B cell (primary cell): ENCODE data around the gene NPRL2. TPM values are rescaled to one million over a fixed set of nuclear protein-coding genes. Genes with fewer than 3 reads are reported as not detected.

Experiments
- ATAC-seq: fragments of 200-7000 bp; cut with Tn5 transposase; one replicate; pipeline ENCODE4 v1.10.0; 2021; ENCODE audit warnings: low read depth, mild to moderate bottlenecking, moderate number of reproducible peaks, moderate library complexity
- CTCF ChIA-PET: fragments of 350-600 bp; sonication (Branson Sonifier 250); formaldehyde crosslinking; loops from one replicate; lab custom pipeline; 2021; ENCODE audit warnings: antibody characterized with exemption, inconsistent platforms; lab: Charles Lee
- POLR2A ChIA-PET: fragments of 350-600 bp; sonication (Branson Sonifier 250); formaldehyde crosslinking; loops from one replicate; lab custom pipeline; 2021; ENCODE audit warnings: antibody characterized with exemption; lab: Charles Lee
- DNase-seq: peaks from one replicate; pipeline ENCODE4 v3.0.0; 2013
- H2AFZ ChIP-seq: 2 replicates; pipeline ENCODE4 v1.6.1; 2012; ENCODE audit warnings: mild to moderate bottlenecking, low read depth, low read length; ENCODE audit not compliant: insufficient read depth, poor library complexity, severe bottlenecking
- H3K27ac ChIP-seq, 2 donors: 1 replicate in 1 of 2; 2 replicates in 1 of 2; pipeline ENCODE4 v1.5.1; 2012 to 2013; ENCODE audit warnings: low read length in 2 of 2, mild to moderate bottlenecking in 2 of 2, moderate library complexity in 1 of 2
- H3K27me3 ChIP-seq, 4 experiments: fragments of 200-600 bp in 1 of 4; sonication (generic) in 1 of 4; replicated peaks in 1 of 4; 1 replicate in 2 of 4; 2 replicates in 2 of 4; pipeline versions ENCODE4 v1.6.1 to v1.7.0; 2013 to 2016; ENCODE audit warnings: low read length in 3 of 4, mild to moderate bottlenecking in 2 of 4, mixed read lengths in 1 of 4, moderate library complexity in 1 of 4; ENCODE audit not compliant: insufficient read depth in 4 of 4, control insufficient read depth in 3 of 4; ENCODE audit errors: control extremely low read depth in 1 of 4
- H3K36me3 ChIP-seq, 2 experiments: replicated peaks in 1 of 2; 1 replicate in 1 of 2; 2 replicates in 1 of 2; pipeline versions ENCODE4 v1.6.1 to v1.7.1; 2013; ENCODE audit warnings: low read length in 1 of 2; ENCODE audit not compliant: insufficient read depth in 2 of 2, control insufficient read depth in 1 of 2; ENCODE audit errors: control extremely low read depth in 1 of 2, extremely low read depth in 1 of 2
- H3K4me1 ChIP-seq, 2 donors: fragments of 200-600 bp in 1 of 2; sonication (generic) in 1 of 2; 1 replicate in 1 of 2; 2 replicates in 1 of 2; pipeline versions ENCODE4 v1.5.1 to v1.6.1; 2013 to 2017; ENCODE audit warnings: low read length in 2 of 2; ENCODE audit not compliant: control insufficient read depth in 2 of 2, insufficient read depth in 2 of 2
- H3K4me2 ChIP-seq: replicated peaks from 2 replicates; pipeline ENCODE3; 2012; ENCODE audit warnings: mild to moderate bottlenecking, low read depth, low read length; ENCODE audit not compliant: poor library complexity, severe bottlenecking
- H3K4me3 ChIP-seq, 5 experiments: fragments of 200-600 bp in 1 of 5; sonication (generic) in 1 of 5; 1 replicate in 3 of 5; 2 replicates in 2 of 5; pipeline versions ENCODE4 v1.5.1 to v1.7.0; 2011 to 2016; ENCODE audit warnings: low read length in 4 of 5, mild to moderate bottlenecking in 4 of 5, low read depth in 2 of 5, control low read depth in 1 of 5, moderate library complexity in 1 of 5; ENCODE audit not compliant: insufficient read depth in 1 of 5; ENCODE audit errors: control extremely low read depth in 1 of 5, extremely low read depth in 1 of 5
- H3K79me2 ChIP-seq: fragments of 200-600 bp; sonication (generic); one replicate; pipeline ENCODE4 v1.6.0; 2016; ENCODE audit warnings: low read length; ENCODE audit not compliant: control insufficient read depth, insufficient read depth
- H3K9ac ChIP-seq: fragments of 200-600 bp; sonication (generic); 2 replicates; pipeline ENCODE4 v1.6.1; 2017; ENCODE audit warnings: mild to moderate bottlenecking, low read length, moderate library complexity
- H3K9me3 ChIP-seq, 3 donors: one replicate each; pipeline versions ENCODE4 v1.6.1 to v1.7.1; 2013; ENCODE audit warnings: low read length in 2 of 3; ENCODE audit not compliant: control insufficient read depth in 2 of 3, insufficient read depth in 1 of 3; ENCODE audit errors: control extremely low read depth in 1 of 3
- H4K20me1 ChIP-seq: 2 replicates; pipeline ENCODE4 v1.6.0; 2012; ENCODE audit warnings: mild to moderate bottlenecking, low read length; ENCODE audit not compliant: insufficient read depth, control insufficient read depth, poor library complexity, severe bottlenecking
- H3K27ac Mint-ChIP-seq: one replicate; pipeline ENCODE4 v1.8.0; 2021; ENCODE audit warnings: mixed read lengths
- H3K27me3 Mint-ChIP-seq: one replicate; pipeline ENCODE4 v1.8.0; 2021; ENCODE audit warnings: mixed read lengths
- H3K4me1 Mint-ChIP-seq: one replicate; pipeline ENCODE4 v1.8.0; 2021; ENCODE audit warnings: mixed read lengths
- H3K4me3 Mint-ChIP-seq: one replicate; pipeline ENCODE4 v1.8.0; 2021; ENCODE audit warnings: mixed read lengths
- H3K9me3 Mint-ChIP-seq: one replicate; pipeline ENCODE4 v1.8.0; 2022; ENCODE audit warnings: mixed read lengths; ENCODE audit not compliant: insufficient read depth
- EZH2 ChIP-seq: IDR thresholded peaks from 2 replicates; pipeline ENCODE4 v1.6.1; 2012; ENCODE audit warnings: borderline replicate concordance, low read depth, mild to moderate bottlenecking, moderate library complexity, low read length; ENCODE audit not compliant: insufficient read depth, poor library complexity, severe bottlenecking
- WGBS: methylation state at CpG from one replicate; pipeline ENCODE4 v1.1.5; 2013; ENCODE audit warnings: missing lambda C conversion rate; ENCODE audit not compliant: insufficient coverage; 5-methylcytosine and 5-hydroxymethylcytosine counted together
- intact Hi-C: fragments of 100-400 bp; cut with micrococcal nuclease; formaldehyde crosslinking; loops from one replicate; pipeline ENCODE4 v1.10.0; 2022
- polyA plus RNA-seq: library from polyadenylated mRNA; depleted of rRNA; stranded (reverse); fragments of >200 nt; gene quantifications from 2 replicates; pipeline ENCODE4 v1.2.3, GENCODE V29; 2012
- total RNA-seq, 2 donors: library from RNA; stranded (reverse); fragments of 120-200 nt in 1 of 2; gene quantifications; 1 replicate in 1 of 2; 2 replicates in 1 of 2; pipeline versions ENCODE4 v1.2.3 to v1.2.4, GENCODE V29; 2013 to 2022
- TF ChIP-seq, protein P1 (sequence below): fragments of 200-600 bp; IDR thresholded peaks from one replicate; pipeline ENCODE4 v1.8.0; 2022; ENCODE audit warnings: antibody characterized with exemption, mild to moderate bottlenecking

Gene NPRL2
- total and polyA plus RNA-seq, 2 donors (not counting 1 experiment from before 2014, with no cell fraction given): 31.3 to 64.6 TPM

- Histone ChIP-seq H3K9ac (peak within 1 kb of the TSS; percentile 89), H3K4me2 (peak within 1 kb of the TSS; percentile 90), H3K27ac (peak within 1 kb of the TSS; percentile 97 to 98), H3K36me3 (peaks cover 0 to 10% of the 10 kb centered on the region in 2 experiments), H3K4me3 (peak within 1 kb of the TSS; percentile 61 to 86 (median 69)), H3K9me3 (no peaks in the 10 kb centered on the region), H3K4me1 (peaks cover 42 to 62% of the 10 kb centered on the region in 2 donors), H2AFZ (peak within 1 kb of the TSS; percentile 82), H3K79me2 (peaks cover 37% of the 10 kb centered on the region), H3K27me3 (no peaks in the 10 kb centered on the region), H4K20me1 (peaks cover 10% of the 10 kb centered on the region)
- Mint-ChIP-seq H3K9me3 (no peaks in the 10 kb centered on the region), H3K4me3 (peak within 1 kb of the TSS; percentile 96), H3K27ac (peak within 1 kb of the TSS; percentile 99), H3K4me1 (peaks cover 53% of the 10 kb centered on the region), H3K27me3 (no peaks in the 10 kb centered on the region)
- DNase-seq (peak; percentile 70), ATAC-seq (peak; percentile 5)
- intact Hi-C loops: no loop called here
- TF ChIP-seq EZH2: no peak
- CTCF ChIA-PET: interaction anchor here (0.5 to 2.0 kb wide), 7 partner anchors 10 to 1421 kb away, joined by 3 to 14 read pairs (median 4); partner anchors contain the start of genes CYB561D2, HYAL3, IFRD2 and NAA80
- POLR2A ChIA-PET: interaction anchor here (0.5 to 6.1 kb wide), 11 partner anchors 11 to 1908 kb away, joined by 3 to 96 read pairs (median 4); partner anchors contain the start of genes C3orf18, CYB561D2, HEMK1 and HYAL3
- WGBS: under 1% methylated on average over 76 of the region's 85 CpGs
Measured at GRCh38 chr3:50340448-50341329, 9.9 kb downstream of the NPRL2 start, which contains the start of gene RASSF1. Gene RASSF1, minus strand, starts transcription at chr3:50340836. Its CDS starts 31 bp downstream, at chr3:50340805.

DNA sequence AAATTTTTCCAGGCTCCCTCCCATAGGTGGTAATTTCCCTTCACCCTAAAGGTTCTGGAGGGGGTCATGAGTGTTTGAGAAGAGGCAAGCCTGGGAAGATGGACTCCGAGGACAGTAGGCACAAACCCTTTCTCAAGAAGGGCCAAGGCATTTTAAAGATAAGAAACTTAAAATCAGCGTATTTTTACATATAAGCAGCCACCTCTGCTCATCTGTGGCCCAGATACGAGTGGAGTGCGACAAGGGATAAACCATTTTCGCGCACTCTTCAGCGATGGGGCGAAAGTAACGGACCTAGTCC is 10.5 kb downstream of the NPRL2 start:
- H3K27me3 Mint-ChIP-seq: no peaks in the 10 kb centered on the region
- H3K27ac ChIP-seq: peak overlapping the region; percentile 97 to 98
- intact Hi-C loops: no loop called here
- peaks cover 0 to 10% of the 10 kb centered on the region in 2 experiments for H3K36me3 ChIP-seq
- no peaks in the 10 kb centered on the region for H3K9me3 Mint-ChIP-seq
- H4K20me1 ChIP-seq: peaks cover 10% of the 10 kb centered on the region
- peak overlapping the region; percentile 89 for H3K9ac ChIP-seq
- no peaks in the 10 kb centered on the region for H3K27me3 ChIP-seq
- H3K4me1 Mint-ChIP-seq: peaks cover 49% of the 10 kb centered on the region
- H3K4me3 Mint-ChIP-seq: peak overlapping the region; percentile 96
- peak overlapping the region; percentile 99 for H3K27ac Mint-ChIP-seq
- DNase-seq: no peak
- TF ChIP-seq EZH2: no peak
- TF ChIP-seq, protein P1, sequence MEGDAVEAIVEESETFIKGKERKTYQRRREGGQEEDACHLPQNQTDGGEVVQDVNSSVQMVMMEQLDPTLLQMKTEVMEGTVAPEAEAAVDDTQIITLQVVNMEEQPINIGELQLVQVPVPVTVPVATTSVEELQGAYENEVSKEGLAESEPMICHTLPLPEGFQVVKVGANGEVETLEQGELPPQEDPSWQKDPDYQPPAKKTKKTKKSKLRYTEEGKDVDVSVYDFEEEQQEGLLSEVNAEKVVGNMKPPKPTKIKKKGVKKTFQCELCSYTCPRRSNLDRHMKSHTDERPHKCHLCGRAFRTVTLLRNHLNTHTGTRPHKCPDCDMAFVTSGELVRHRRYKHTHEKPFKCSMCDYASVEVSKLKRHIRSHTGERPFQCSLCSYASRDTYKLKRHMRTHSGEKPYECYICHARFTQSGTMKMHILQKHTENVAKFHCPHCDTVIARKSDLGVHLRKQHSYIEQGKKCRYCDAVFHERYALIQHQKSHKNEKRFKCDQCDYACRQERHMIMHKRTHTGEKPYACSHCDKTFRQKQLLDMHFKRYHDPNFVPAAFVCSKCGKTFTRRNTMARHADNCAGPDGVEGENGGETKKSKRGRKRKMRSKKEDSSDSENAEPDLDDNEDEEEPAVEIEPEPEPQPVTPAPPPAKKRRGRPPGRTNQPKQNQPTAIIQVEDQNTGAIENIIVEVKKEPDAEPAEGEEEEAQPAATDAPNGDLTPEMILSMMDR: no peak
- ChIA-PET CTCF (interaction anchor here (0.6 to 2.0 kb wide), 4 partner anchors 10 to 1420 kb away, joined by 4 to 14 read pairs (median 4); partner anchors contain the start of genes CYB561D2, NPRL2 and TUSC2), POLR2A (interaction anchor here (0.9 to 6.1 kb wide), 7 partner anchors 11 to 227 kb away, joined by 3 to 96 read pairs (median 6); partner anchors contain the start of genes C3orf18, CYB561D2, HYAL3 and IFRD2)
- H3K4me3 ChIP-seq: peak overlapping the region; percentile 61 to 86 (median 69)
- WGBS: 4% methylated on average over 8 of the region's 9 CpGs
- peak overlapping the region; percentile 90 for H3K4me2 ChIP-seq
- no peak for ATAC-seq
- H3K9me3 ChIP-seq: no peaks in the 10 kb centered on the region
- H3K4me1 ChIP-seq: peaks cover 38 to 62% of the 10 kb centered on the region in 2 donors
- H3K79me2 ChIP-seq: peaks cover 43% of the 10 kb centered on the region
- peak overlapping the region; percentile 82 for H2AFZ ChIP-seq
